ENCODE results near the gene SIN3A. TPM values are rescaled to one million over a fixed set of nuclear protein-coding genes. Genes with fewer than 3 reads are reported as not detected.
"Not testable (repeated sequence)": the region's sequence is repeated elsewhere in the genome, so short reads cannot be mapped to it uniquely, and the experiment has no call there.

The SIN3A gene
- total RNA-seq, 2 experiments from 2014 or later, result 100 to 111 TPM

- H3K9me3 Mint-ChIP-seq (ENCODE audit: low read depth); H3K4me3 Mint-ChIP-seq; ATAC-seq; DNase-seq; H3K4me1 Mint-ChIP-seq; H3K27ac Mint-ChIP-seq: not testable (repeated sequence)
- H3K36me3 Mint-ChIP-seq, result peaks cover 13% of the 10 kb centered on the region
- CTCF ChIA-PET, result interaction anchor here (0.6 kb wide), 1 partner anchor 342 kb away, joined by 3 read pairs; no protein-coding TSS in a partner anchor
- H3K27me3 Mint-ChIP-seq, result peaks cover 20% of the 10 kb centered on the region
Observed at GRCh38 chr15:75343953-75344352, 107.5 kb downstream of the SIN3A start.

DNA sequence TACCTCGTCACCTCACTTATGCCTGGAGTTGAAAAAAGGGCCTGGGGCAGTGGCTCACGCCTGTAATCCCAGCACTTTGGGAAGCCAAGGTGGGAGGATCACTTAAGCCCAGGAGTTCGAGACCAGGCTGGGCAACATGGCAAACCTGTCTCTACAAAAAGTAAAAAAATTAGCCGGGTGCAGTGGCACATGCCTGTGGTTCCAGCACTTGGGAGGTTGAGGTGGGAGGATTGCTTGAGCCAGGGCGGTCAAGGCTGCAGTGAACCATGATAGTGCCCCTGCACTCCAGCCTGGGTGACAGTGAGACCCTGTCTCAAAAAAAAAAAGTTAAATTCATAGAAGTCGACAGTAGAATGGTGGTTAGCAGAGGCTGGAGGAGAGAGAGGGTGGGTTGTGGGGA lies 109.3 kb downstream of the SIN3A start:
- Mint-ChIP-seq H3K4me1 (peaks cover 13% of the 10 kb centered on the region), H3K9me3 (ENCODE audit: low read depth) (peaks cover 3% of the 10 kb centered on the region), H3K36me3 (peaks cover 9% of the 10 kb centered on the region), H3K27me3 (peaks cover 14% of the 10 kb centered on the region), H3K27ac (no peak overlapping the region), H3K4me3 (no peak overlapping the region)
- no peak for DNase-seq
- CTCF ChIA-PET, result interaction anchor here (1.7 kb wide), 1 partner anchor 25 kb away, joined by 5 read pairs; no protein-coding TSS in a partner anchor
- ATAC-seq, result no peak

DNA sequence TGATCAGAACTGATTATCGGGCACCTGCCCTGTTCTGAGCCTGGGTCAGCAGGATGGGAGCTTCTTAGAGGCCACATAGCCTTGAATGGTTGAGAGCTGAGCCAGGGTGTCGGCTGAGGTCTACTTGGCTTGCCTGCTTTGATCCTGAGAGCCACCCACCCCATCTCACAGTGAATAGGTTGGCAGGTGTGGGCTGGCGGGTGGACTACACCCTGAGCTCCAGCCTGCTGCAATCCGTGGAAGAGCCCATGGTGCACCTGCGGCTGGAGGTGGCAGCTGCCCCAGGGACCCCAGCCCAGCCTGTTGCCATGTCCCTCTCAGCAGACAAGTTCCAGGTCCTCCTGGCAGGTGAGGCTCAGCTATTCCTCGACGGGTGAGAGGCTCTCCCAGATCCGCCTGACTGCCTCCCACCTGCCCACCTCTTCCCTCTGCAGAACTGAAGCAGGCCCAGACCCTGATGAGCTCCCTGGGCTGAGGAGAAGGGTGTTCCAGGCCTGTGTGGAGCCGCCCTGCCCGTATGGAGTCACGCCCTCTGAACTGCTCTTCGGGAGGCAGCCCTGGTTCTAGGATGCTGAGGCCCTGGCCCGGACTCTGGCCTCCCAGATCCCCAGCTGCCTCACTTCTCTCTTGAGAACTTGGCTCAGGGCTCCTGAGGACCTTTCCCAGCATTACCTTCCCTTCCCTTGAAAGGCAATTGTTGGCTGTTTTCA lies 111.8 kb downstream of the SIN3A start:
- Mint-ChIP-seq H3K27ac (no peak overlapping the region), H3K9me3 (ENCODE audit: low read depth) (no peaks in the 10 kb centered on the region), H3K36me3 (peaks cover 2% of the 10 kb centered on the region), H3K4me3 (no peak overlapping the region), H3K27me3 (no peaks in the 10 kb centered on the region), H3K4me1 (peaks cover 21% of the 10 kb centered on the region)
- DNase-seq (peak; percentile 37), ATAC-seq (no peak)
- CTCF ChIA-PET, result no interaction called here

DNA sequence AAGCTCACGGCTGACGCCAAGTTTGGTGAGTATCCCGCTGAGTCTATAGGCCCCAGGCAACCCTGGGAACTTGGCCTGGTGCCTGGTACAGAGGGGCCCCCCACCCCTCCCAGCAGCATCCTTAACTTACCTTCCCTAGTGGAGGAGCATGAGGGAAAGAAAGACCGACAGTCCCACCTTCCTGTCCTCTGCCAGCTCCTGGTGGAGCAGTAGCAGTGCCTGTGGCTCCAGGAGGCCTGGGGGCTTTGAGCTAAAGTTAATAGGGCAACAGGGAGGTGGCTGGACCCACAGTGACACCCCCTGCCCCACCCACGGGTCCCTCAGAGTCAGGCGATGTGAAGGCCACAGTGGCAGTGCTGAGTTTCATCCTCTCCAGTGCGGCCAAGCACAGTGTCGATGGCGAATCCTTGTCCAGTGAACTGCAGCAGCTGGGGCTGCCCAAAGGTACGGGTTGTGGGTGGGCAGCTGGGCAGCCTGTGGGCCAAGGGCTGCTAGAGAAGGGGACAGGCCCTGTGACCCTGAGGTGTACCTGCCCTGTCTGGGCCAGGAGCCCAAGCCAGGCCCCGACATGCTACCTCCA lies 112.7 kb downstream of the SIN3A start:
- Mint-ChIP-seq H3K4me1 (peaks cover 21% of the 10 kb centered on the region), H3K36me3 (peaks cover 2% of the 10 kb centered on the region), H3K9me3 (ENCODE audit: low read depth) (no peaks in the 10 kb centered on the region), H3K27me3 (no peaks in the 10 kb centered on the region), H3K4me3 (no peak overlapping the region), H3K27ac (no peak overlapping the region)
- CTCF ChIA-PET, result no interaction called here
- ATAC-seq (no peak), DNase-seq (no peak)

DNA sequence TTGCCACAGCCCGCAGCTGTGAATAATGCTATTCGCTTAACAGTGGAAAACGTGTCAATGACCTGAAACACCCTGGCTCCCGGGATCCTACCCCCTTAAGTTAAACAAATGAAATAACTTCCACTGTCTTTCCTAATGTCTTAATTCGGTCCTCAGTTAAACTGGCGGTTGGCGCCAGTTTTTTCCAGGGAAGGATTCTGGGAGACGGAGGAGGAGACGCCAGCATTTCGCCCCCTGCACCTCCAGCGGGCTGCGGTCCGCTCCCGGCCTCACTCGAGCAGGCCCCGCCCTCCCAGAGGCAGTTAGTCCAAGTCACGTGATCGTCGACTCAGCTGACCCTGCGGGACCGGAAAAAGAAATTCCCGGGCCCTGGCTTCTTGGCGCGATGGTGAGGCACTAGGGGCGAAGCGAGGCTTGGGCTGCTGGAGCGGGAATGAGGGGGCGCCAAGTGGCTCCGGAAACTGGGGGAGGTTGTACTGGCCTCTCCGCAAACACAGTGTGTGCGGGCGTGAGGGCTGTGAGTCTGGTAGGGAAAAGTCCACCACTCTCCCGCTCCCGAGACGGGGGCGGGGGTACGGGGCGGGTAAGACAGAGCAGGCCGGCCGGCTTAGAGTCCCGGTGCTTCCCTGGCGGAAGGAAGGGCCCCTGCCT lies 115.7 kb downstream of the SIN3A start, which contains the start of gene COMMD4:
TSS of gene COMMD4 (plus strand) at position 359 of the 651 bp plus-strand sequence. CDS start at position 386, 27 bp downstream.
- H3K27me3 Mint-ChIP-seq, result peaks cover 3% of the 10 kb centered on the region
- peak within 1 kb of the TSS; percentile 92 for H3K27ac Mint-ChIP-seq
- ATAC-seq, result peak; percentile 85
- peaks cover 2% of the 10 kb centered on the region for H3K36me3 Mint-ChIP-seq
- H3K4me3 Mint-ChIP-seq, result peak within 1 kb of the TSS; percentile 91
- no peaks in the 10 kb centered on the region for H3K9me3 Mint-ChIP-seq (ENCODE audit: low read depth)
- H3K4me1 Mint-ChIP-seq, result peaks cover 21% of the 10 kb centered on the region
- CTCF ChIA-PET, result interaction anchor here (1.4 to 3.2 kb wide), 3 partner anchors 33 to 315 kb away, joined by 3 to 11 read pairs (median 3); partner anchors contain the start of gene MAN2C1
- DNase-seq, result peak; percentile 92

GRCh38 chr15:75335313-75335704 lies 116.2 kb downstream of the SIN3A start:
- DNase-seq (no peak), ATAC-seq (no peak)
- CTCF ChIA-PET, result interaction anchor here (1.4 to 3.2 kb wide), 3 partner anchors 33 to 316 kb away, joined by 3 to 11 read pairs (median 3); partner anchors contain the start of gene MAN2C1
- Mint-ChIP-seq H3K27me3 (peaks cover 3% of the 10 kb centered on the region), H3K4me1 (peaks cover 21% of the 10 kb centered on the region), H3K27ac (peak overlapping the region; percentile 92), H3K4me3 (peak overlapping the region; percentile 91), H3K9me3 (ENCODE audit: low read depth) (no peaks in the 10 kb centered on the region), H3K36me3 (peaks cover 2% of the 10 kb centered on the region)

DNA sequence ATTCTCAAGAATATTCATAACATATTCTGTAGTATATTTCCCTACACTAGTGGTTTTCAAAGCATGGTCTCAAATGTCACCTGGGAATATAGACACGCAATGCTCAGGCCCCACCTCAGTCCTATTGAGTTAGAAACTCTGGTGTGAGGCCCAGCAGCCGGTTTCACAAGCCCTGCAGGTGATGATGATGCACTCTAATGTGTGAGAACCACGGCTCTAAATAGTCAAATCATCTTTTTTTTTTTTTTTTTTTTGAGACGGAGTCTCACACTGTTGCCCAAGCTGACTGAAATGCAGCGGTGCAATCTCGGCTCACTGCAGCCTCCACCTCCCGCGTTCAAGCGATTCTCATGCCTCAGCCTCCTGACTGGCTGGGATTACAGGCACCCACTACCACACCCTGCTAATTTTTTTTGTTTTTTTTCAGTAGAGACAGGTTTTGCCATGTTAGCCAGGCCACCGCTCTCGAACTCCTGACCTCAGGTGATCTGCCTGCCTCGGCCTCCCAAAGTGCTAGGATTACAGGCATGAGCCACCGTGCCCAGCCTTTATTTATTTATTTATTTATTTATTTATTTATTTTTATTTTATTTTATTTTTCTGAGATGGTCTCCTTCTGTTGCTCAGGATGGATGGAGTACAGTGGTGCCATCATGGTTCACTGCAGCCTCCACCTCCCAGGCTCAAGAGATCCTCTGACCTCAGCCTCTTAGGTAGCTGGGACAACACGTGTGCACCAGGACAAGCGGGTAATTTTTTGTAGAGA lies 117.7 kb downstream of the SIN3A start:
- H3K4me1 Mint-ChIP-seq, result peaks cover 21% of the 10 kb centered on the region
- H3K36me3 Mint-ChIP-seq; H3K27me3 Mint-ChIP-seq; H3K4me3 Mint-ChIP-seq; ATAC-seq; H3K27ac Mint-ChIP-seq; DNase-seq; H3K9me3 Mint-ChIP-seq (ENCODE audit: low read depth): not testable (repeated sequence)
- CTCF ChIA-PET, result interaction anchor here (3.2 kb wide), 1 partner anchor 35 kb away, joined by 11 read pairs; the partner anchor contains the start of gene MAN2C1

- H3K4me3 Mint-ChIP-seq; H3K9me3 Mint-ChIP-seq (ENCODE audit: low read depth); H3K36me3 Mint-ChIP-seq; H3K27me3 Mint-ChIP-seq; ATAC-seq; DNase-seq; CTCF ChIA-PET; H3K27ac Mint-ChIP-seq: not testable (repeated sequence)
- H3K4me1 Mint-ChIP-seq, result peaks cover 15% of the 10 kb centered on the region
Observed at GRCh38 chr15:75332093-75332492, 119.4 kb downstream of the SIN3A start.

DNA sequence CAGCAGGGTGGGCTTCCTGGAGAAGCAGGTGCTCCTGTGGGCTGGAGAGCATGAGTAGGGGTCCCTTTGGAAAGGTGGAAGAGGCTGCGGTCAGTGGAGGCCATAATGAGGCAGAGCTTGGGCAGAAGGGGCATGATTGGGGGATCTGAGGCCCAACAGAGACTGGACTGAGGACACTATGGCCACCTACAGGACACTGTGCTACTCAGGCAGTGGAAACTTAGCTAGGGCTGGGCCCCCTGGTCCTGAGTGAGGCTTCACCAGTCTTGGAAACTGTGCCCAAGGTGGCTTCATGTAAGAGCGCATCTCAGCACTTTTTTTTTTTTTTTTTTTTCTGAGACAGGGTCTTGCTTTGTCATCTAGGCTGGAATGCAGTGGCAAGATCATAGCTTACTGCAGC lies 121.9 kb downstream of the SIN3A start:
- Mint-ChIP-seq H3K27ac (no peak overlapping the region), H3K4me3 (no peak overlapping the region), H3K4me1 (no peaks in the 10 kb centered on the region), H3K27me3 (peaks cover 3% of the 10 kb centered on the region), H3K9me3 (ENCODE audit: low read depth) (no peaks in the 10 kb centered on the region), H3K36me3 (no peaks in the 10 kb centered on the region)
- ATAC-seq, result no peak
- no peak for DNase-seq
- CTCF ChIA-PET, result no interaction called here

DNA sequence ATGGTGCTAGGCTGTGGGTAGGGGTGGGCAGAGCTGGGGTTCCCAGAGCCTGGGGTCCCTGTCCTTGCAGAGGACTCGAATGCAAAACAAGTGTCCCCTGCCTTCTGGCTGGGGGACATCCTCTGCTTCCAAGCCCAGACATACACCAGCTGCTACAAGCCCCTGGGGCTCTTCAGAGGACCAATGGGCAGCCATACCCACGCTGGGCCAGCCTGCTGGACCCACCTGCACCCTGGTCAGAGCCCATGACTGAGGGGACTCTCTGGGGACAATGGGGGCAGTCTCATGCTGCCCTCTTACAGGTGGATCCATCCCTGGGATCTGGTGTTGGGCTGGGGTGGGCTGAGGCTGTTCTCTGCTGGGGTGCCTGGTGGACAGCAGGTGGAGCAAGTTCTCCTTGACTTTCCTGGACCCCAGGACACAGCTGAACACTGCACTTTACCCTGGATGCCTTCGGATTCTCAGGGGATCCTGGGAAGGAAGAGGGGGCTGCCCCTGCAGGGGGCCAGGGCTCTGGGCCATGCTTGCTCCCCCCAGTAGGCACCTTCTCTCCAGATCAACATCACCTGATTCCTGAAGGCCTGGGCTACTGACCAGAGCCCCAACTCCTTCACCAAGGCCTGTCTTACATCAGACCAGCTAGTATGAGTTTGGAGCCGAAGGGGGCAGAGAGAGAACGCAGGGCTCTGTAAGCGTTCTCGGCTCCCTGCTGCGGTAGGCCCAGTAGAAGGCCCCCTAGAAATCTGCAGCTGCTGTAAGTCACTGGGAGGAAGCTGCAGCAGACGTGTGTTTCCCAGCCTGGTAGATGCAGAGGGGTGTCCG lies 122.8 kb downstream of the SIN3A start:
- peaks cover 6% of the 10 kb centered on the region for H3K27me3 Mint-ChIP-seq
- CTCF ChIA-PET, result no interaction called here
- H3K4me1 Mint-ChIP-seq, result no peaks in the 10 kb centered on the region
- no peak overlapping the region for H3K4me3 Mint-ChIP-seq
- no peaks in the 10 kb centered on the region for H3K9me3 Mint-ChIP-seq (ENCODE audit: low read depth)
- no peak for DNase-seq
- H3K27ac Mint-ChIP-seq, result no peak overlapping the region
- no peak for ATAC-seq
- no peaks in the 10 kb centered on the region for H3K36me3 Mint-ChIP-seq

- H3K27ac Mint-ChIP-seq, result no peak overlapping the region
- no peaks in the 10 kb centered on the region for H3K9me3 Mint-ChIP-seq (ENCODE audit: low read depth)
- no peak overlapping the region for H3K4me3 Mint-ChIP-seq
- DNase-seq, result no peak
- H3K36me3 Mint-ChIP-seq, result no peaks in the 10 kb centered on the region
- peaks cover 6% of the 10 kb centered on the region for H3K27me3 Mint-ChIP-seq
- no peaks in the 10 kb centered on the region for H3K4me1 Mint-ChIP-seq
- no peak for ATAC-seq
- CTCF ChIA-PET, result no interaction called here
Observed at GRCh38 chr15:75327491-75327890, 124.0 kb downstream of the SIN3A start.

DNA sequence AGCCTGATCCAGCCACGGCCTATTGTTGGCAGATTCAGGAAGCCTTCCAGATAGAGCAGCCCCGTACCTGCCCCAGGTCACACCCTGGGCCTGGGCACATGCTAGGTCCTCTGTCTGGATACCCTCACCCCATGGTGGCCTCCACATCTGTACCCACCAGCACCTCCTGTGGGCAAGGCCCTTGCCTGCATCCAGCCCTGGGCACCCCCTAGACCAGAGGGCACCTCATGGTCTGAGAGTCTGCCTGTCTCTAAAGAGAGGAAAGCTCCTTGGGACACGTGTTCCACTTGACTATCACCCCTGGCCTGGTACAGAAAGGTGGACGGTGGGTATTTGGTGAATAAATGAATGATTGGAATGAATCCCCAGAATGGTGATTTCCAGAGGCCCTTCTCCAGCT lies 124.5 kb downstream of the SIN3A start:
- peaks cover 6% of the 10 kb centered on the region for H3K27me3 Mint-ChIP-seq
- DNase-seq (no peak), ATAC-seq (no peak)
- H3K27ac Mint-ChIP-seq, result no peak overlapping the region
- CTCF ChIA-PET, result no interaction called here
- H3K9me3 Mint-ChIP-seq (ENCODE audit: low read depth), result no peaks in the 10 kb centered on the region
- H3K4me3 Mint-ChIP-seq, result no peak overlapping the region
- H3K36me3 Mint-ChIP-seq, result no peaks in the 10 kb centered on the region
- no peaks in the 10 kb centered on the region for H3K4me1 Mint-ChIP-seq
